Skeletal muscle tissue (tissue), 4 donors: ENCODE measurements around the gene GABRB3. TPM values are rescaled to one million over a fixed set of nuclear protein-coding genes. Genes with fewer than 3 reads are reported as not detected.

Experiments
- H3K27ac ChIP-seq: one replicate; pipeline ENCODE4 v1.7.0; 2013; ENCODE audit warnings: mild to moderate bottlenecking, low read depth, low read length, inconsistent platforms
- H3K27me3 ChIP-seq, 3 donors: one replicate each; pipeline ENCODE4 v1.7.0; 2013; ENCODE audit warnings: low read length in 3 of 3; ENCODE audit not compliant: control insufficient read depth in 3 of 3, insufficient read depth in 3 of 3
- H3K36me3 ChIP-seq, 3 donors: one replicate each; pipeline ENCODE4 v1.7.0; 2013; ENCODE audit warnings: low read length in 3 of 3; ENCODE audit not compliant: control insufficient read depth in 3 of 3, insufficient read depth in 3 of 3
- H3K4me1 ChIP-seq, 3 donors: one replicate each; pipeline ENCODE4 v1.7.0; 2013; ENCODE audit warnings: low read length in 3 of 3, mild to moderate bottlenecking in 3 of 3; ENCODE audit not compliant: control insufficient read depth in 3 of 3, insufficient read depth in 3 of 3
- H3K4me3 ChIP-seq, 3 donors: one replicate each; pipeline ENCODE4 v1.7.0; 2013; ENCODE audit warnings: low read length in 3 of 3
- H3K9ac ChIP-seq, 3 donors: one replicate each; pipeline ENCODE4 v1.7.0; 2013; ENCODE audit warnings: low read length in 3 of 3, mild to moderate bottlenecking in 3 of 3, moderate library complexity in 2 of 3, low read depth in 1 of 3
- H3K9me3 ChIP-seq, 3 donors: one replicate each; pipeline ENCODE4 v1.7.0; 2013; ENCODE audit warnings: low read length in 3 of 3; ENCODE audit not compliant: control insufficient read depth in 3 of 3
- total RNA-seq: library from RNA; depleted of rRNA; stranded (reverse); fragments of >200 nt; gene quantifications from one replicate; pipeline ENCODE4 v1.2.3, GENCODE V29; 2014
- donor health status: Osteomylitis.

GABRB3 gene
- total RNA-seq, 1 donor from 2014 or later: 0.52 TPM

- H3K4me1 ChIP-seq: no peaks in the 10 kb centered on the region
- peaks cover 0 to 7% (median 0%) of the 10 kb centered on the region in 3 donors for H3K9me3 ChIP-seq
- no peaks in the 10 kb centered on the region for H3K27me3 ChIP-seq
- no peak overlapping the region for H3K9ac ChIP-seq
- no peak overlapping the region for H3K27ac ChIP-seq
- H3K36me3 ChIP-seq: no peaks in the 10 kb centered on the region
- no peak overlapping the region for H3K4me3 ChIP-seq
These were observed 222.0 kb downstream of the GABRB3 start for GRCh38 chr15:26550880-26551279.

DNA sequence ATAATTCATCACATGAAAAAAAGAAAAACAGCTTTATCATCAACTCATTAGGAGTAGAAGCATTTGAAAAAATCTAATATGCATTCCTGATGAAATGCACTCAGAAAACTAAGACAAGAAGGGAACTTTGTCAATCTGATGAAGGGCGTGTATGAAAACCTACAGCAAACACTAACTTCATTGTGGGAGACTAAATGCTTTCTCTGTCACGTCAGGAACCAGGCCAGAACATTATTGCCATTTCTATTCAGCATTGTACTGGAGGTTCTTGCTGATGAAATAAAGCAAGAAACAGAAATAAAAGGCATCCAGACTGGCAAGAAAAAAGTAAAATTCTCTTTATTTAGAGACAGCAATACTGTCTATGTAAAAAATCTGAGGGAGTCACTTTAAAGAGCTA, 235.2 kb downstream of the GABRB3 start:
- Histone ChIP-seq H3K4me3 (no peak overlapping the region), H3K4me1 (no peaks in the 10 kb centered on the region), H3K27me3 (no peaks in the 10 kb centered on the region), H3K9ac (no peak overlapping the region), H3K27ac (no peak overlapping the region), H3K36me3 (no peaks in the 10 kb centered on the region), H3K9me3 (peaks cover 0 to 3% (median 0%) of the 10 kb centered on the region in 3 donors)

DNA sequence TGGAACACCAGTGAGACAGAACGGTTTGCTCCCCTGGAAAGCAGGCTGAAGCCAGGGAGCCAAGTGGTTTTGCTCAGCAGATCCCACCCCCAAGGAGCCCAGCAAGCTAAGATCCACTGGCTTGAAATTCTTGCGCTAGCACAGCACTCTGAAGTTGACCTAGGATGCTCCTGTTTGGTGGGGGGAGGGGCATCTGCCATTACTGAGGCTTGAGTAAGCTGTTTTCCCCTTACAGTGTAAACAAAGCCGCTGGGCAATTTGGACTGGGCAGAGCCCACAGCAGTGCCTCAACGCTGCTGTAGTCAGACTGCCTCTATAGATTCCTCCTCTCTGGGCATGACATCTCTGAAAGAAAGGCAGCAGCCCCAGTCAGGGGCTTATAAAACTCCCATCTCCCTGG, 241.4 kb downstream of the GABRB3 start:
- no peak overlapping the region for H3K27ac ChIP-seq
- H3K9ac ChIP-seq: no peak overlapping the region
- no peaks in the 10 kb centered on the region for H3K9me3 ChIP-seq
- no peaks in the 10 kb centered on the region for H3K36me3 ChIP-seq
- H3K4me1 ChIP-seq: no peaks in the 10 kb centered on the region
- no peaks in the 10 kb centered on the region for H3K27me3 ChIP-seq
- H3K4me3 ChIP-seq: no peak overlapping the region

- Histone ChIP-seq H3K4me3 (no peak overlapping the region), H3K27ac (no peak overlapping the region), H3K9ac (no peak overlapping the region), H3K36me3 (no peaks in the 10 kb centered on the region), H3K27me3 (no peaks in the 10 kb centered on the region), H3K4me1 (no peaks in the 10 kb centered on the region), H3K9me3 (peaks cover 0 to 3% (median 0%) of the 10 kb centered on the region in 3 donors)
These were observed 247.8 kb downstream of the GABRB3 start for GRCh38 chr15:26525096-26525495.

GRCh38 chr15:26521691-26522198, 251.1 kb downstream of the GABRB3 start:
- H3K27me3 ChIP-seq: no peaks in the 10 kb centered on the region
- H3K4me1 ChIP-seq: no peaks in the 10 kb centered on the region
- no peaks in the 10 kb centered on the region for H3K36me3 ChIP-seq
- H3K4me3 ChIP-seq: no peak overlapping the region
- H3K27ac ChIP-seq: no peak overlapping the region
- peaks cover 0 to 3% (median 0%) of the 10 kb centered on the region in 3 donors for H3K9me3 ChIP-seq
- no peak overlapping the region for H3K9ac ChIP-seq

- peaks cover 0 to 3% (median 0%) of the 10 kb centered on the region in 3 donors for H3K9me3 ChIP-seq
- no peaks in the 10 kb centered on the region for H3K27me3 ChIP-seq
- H3K9ac ChIP-seq: no peak overlapping the region
- H3K27ac ChIP-seq: no peak overlapping the region
- H3K4me3 ChIP-seq: no peak overlapping the region
- H3K36me3 ChIP-seq: no peaks in the 10 kb centered on the region
- H3K4me1 ChIP-seq: no peaks in the 10 kb centered on the region
These were observed 251.7 kb downstream of the GABRB3 start for GRCh38 chr15:26521130-26521529.

GRCh38 chr15:26518885-26519284, 254.0 kb downstream of the GABRB3 start:
- Histone ChIP-seq H3K36me3 (no peaks in the 10 kb centered on the region), H3K4me1 (no peaks in the 10 kb centered on the region), H3K4me3 (no peak overlapping the region), H3K27me3 (no peaks in the 10 kb centered on the region), H3K9ac (no peak overlapping the region), H3K9me3 (peaks cover 0 to 2% (median 0%) of the 10 kb centered on the region in 3 donors), H3K27ac (no peak overlapping the region)

- no peaks in the 10 kb centered on the region for H3K4me1 ChIP-seq
- H3K27me3 ChIP-seq: no peaks in the 10 kb centered on the region
- peaks cover 0 to 2% (median 0%) of the 10 kb centered on the region in 3 donors for H3K9me3 ChIP-seq
- no peaks in the 10 kb centered on the region for H3K36me3 ChIP-seq
- no peak overlapping the region for H3K27ac ChIP-seq
- H3K9ac ChIP-seq: no peak overlapping the region
- no peak overlapping the region for H3K4me3 ChIP-seq
These were observed 256.5 kb downstream of the GABRB3 start for GRCh38 chr15:26516102-26516980.

DNA sequence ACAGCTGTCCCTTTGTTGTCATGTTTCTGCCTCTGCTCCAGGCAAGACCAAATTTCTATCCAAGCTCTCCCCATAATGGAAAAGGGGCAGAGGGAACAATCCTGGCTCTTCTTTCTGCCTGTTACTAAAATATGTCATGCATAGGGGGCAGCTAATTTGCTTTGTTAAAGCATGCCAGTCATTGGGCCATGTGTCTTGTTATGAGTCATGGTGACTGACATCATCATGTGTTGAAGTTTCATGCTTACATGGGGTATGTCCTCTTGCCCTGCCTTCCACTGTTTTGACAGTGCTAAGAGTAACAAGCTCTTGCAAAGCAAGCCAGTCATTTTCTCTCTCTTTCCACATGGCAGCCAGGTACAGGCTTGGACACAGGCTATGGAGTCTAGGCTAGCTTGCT, 268.9 kb downstream of the GABRB3 start:
- Histone ChIP-seq H3K36me3 (no peaks in the 10 kb centered on the region), H3K27ac (no peak overlapping the region), H3K9me3 (no peaks in the 10 kb centered on the region), H3K27me3 (no peaks in the 10 kb centered on the region), H3K4me3 (no peak overlapping the region), H3K4me1 (no peaks in the 10 kb centered on the region), H3K9ac (no peak overlapping the region)
